Measurements from ENCODE around the gene CANT1. TPM values are rescaled to one million over a fixed set of nuclear protein-coding genes. Genes with fewer than 3 reads are reported as not detected.
A peak's percentile ranks its signal among the peaks of the same experiment; 100 is the strongest.

CANT1 gene
- total and polyA plus RNA-seq, 3 donors from 2014 or later = 60.6 to 80.5 (median 64.1) TPM

DNA sequence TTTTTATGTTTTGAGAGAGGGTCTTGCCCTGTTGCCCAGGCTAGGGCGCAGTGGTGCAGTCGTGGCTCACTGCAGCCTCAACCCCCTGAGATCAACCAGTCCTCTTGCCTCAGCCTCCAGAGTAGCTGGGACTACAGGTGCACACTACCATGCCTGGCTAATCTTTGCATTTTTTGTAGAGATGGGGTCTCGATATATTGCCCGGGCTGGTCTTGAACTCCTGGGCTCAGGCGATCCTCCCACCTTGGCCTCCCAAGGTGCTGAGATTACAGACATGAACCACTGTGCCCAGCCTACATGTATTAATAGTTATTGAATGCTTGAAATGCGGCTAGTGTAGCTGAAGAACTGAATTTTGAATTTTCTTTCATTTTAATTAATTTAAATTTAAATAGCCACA is 26.6 kb upstream of the CANT1 start:
- intact Hi-C loops (cut with DNase I; ENCODE audit: low total_unique reads) = no loop called here
- no peak overlapping the region for H3K27ac ChIP-seq
- no peaks in the 10 kb centered on the region for H3K9me3 ChIP-seq
- no peaks in the 10 kb centered on the region for H3K36me3 ChIP-seq (ENCODE audit: low read depth, missing control alignments)
- WGBS, 2 donors = 92 to 95% methylated on average over 6 of the region's 6 CpGs
- H3K4me3 ChIP-seq = no peak overlapping the region
- TF ChIP-seq POLR2A (IDR thresholded peaks at IDR 0.05) = no peak
- TF ChIP-seq, protein P1, sequence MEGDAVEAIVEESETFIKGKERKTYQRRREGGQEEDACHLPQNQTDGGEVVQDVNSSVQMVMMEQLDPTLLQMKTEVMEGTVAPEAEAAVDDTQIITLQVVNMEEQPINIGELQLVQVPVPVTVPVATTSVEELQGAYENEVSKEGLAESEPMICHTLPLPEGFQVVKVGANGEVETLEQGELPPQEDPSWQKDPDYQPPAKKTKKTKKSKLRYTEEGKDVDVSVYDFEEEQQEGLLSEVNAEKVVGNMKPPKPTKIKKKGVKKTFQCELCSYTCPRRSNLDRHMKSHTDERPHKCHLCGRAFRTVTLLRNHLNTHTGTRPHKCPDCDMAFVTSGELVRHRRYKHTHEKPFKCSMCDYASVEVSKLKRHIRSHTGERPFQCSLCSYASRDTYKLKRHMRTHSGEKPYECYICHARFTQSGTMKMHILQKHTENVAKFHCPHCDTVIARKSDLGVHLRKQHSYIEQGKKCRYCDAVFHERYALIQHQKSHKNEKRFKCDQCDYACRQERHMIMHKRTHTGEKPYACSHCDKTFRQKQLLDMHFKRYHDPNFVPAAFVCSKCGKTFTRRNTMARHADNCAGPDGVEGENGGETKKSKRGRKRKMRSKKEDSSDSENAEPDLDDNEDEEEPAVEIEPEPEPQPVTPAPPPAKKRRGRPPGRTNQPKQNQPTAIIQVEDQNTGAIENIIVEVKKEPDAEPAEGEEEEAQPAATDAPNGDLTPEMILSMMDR (IDR thresholded peaks at IDR 0.05) = no peak
- H3K4me1 ChIP-seq = peaks cover 17% of the 10 kb centered on the region
- no peak for DNase-seq
- H3K27me3 ChIP-seq = no peaks in the 10 kb centered on the region

DNA sequence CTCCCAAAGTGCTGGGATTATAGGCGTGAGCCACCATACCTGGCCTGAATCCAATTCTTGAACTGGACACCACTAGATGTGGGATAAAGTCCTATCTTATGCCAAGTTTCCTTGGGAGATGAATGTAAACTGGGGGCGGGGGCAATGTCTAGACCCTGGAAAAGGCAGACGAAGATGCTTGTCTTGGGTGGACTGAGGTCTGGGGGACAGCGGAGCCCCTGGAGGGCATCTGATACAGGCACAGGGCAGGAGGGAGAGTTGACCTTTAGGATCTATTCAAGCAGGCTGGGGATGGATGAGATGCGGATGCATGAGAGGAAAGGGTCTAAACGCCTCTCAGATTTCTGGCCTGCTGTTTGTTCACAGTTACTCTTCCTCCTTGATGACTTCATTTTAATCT is 26.1 kb upstream of the CANT1 start:
- Histone ChIP-seq H3K27me3 (no peaks in the 10 kb centered on the region), H3K4me1 (peaks cover 17% of the 10 kb centered on the region), H3K9me3 (no peaks in the 10 kb centered on the region), H3K4me3 (no peak overlapping the region), H3K27ac (no peak overlapping the region), H3K36me3 (ENCODE audit: low read depth, missing control alignments) (no peaks in the 10 kb centered on the region)
- intact Hi-C loops (cut with DNase I; ENCODE audit: low total_unique reads) = no loop called here
- TF ChIP-seq, protein P1 (IDR thresholded peaks at IDR 0.05) = no peak
- TF ChIP-seq POLR2A (IDR thresholded peaks at IDR 0.05) = no peak
- 90 to 96% methylated on average over 6 of the region's 6 CpGs for WGBS, 2 donors
- no peak for DNase-seq

DNA sequence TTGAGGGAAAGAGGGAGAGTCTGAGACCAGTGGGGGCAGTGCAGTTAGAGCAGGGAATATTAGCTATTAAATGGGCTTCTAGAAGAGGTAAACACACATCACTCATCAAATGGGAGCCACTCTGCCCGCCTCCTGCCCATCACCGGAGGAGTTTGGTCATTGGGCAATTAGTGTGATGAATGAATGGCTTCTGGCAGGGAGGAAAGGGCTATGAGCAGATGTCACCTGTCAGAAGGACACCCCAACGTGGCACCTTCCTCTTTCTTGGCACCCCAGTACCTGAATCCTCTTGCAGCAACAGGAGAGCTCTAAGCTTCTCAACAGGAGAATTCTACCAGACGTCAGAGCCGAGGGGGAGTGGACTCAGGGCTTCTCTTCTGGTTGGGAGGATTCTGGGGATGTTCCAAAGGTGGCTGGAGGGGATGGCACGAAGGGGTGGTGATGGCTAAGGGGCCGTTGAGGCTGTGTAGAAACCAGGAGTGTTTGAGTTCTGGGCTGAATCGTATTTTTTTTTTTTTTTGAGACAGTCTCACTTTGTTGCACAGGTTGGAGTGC is 25.4 kb upstream of the CANT1 start:
- H3K36me3 ChIP-seq (ENCODE audit: low read depth, missing control alignments) = no peaks in the 10 kb centered on the region
- peaks cover 17% of the 10 kb centered on the region for H3K4me1 ChIP-seq
- TF ChIP-seq, protein P1 (IDR thresholded peaks at IDR 0.05) = no peak
- no peak for TF ChIP-seq POLR2A (IDR thresholded peaks at IDR 0.05)
- H3K4me3 ChIP-seq = no peak overlapping the region
- DNase-seq = no peak
- no peaks in the 10 kb centered on the region for H3K9me3 ChIP-seq
- no peaks in the 10 kb centered on the region for H3K27me3 ChIP-seq
- H3K27ac ChIP-seq = no peak overlapping the region
- WGBS, 2 donors = 75 to 88% methylated on average over 8 of the region's 8 CpGs
- intact Hi-C loops (cut with DNase I; ENCODE audit: low total_unique reads) = no loop called here

DNA sequence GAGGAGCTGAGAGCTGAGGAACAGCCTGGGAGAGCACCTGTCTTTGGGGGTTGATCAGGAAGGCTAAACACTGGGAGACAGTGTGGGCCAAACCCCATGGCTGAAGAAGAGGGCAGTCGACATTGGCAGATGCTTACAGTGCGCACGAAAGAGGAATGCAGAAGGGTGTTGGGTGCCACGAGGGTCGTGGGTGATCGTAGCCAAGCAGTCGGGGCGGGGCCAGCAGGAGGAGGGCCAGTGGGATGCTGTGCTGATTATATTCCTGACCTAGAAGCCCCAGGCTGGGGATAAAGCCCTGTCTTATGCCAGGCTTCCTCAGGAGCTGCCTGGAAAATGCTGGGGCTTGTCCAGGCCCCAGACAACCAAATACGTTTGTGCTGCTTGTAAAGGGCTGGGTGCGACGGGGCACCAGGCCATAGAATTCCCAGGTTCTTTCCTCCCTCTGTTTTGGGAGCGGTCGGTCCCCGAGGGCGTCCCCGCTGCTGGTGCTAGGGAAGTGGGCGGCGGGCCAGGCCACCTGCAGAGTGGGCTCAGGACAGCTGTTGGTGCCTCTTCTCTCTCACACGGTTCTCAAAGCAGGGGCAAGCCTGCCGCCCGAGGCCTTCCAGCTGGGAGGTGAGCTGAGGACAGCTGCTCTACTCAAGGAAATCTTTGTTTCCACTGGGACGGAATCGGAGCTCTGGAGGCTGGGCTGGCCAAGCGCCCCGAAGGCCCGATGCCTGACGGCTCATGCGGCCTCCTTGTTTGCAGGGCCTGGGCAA is 24.4 kb upstream of the CANT1 start:
- Histone ChIP-seq H3K27me3 (no peaks in the 10 kb centered on the region), H3K4me3 (no peak overlapping the region), H3K36me3 (ENCODE audit: low read depth, missing control alignments) (no peaks in the 10 kb centered on the region), H3K27ac (no peak overlapping the region), H3K9me3 (no peaks in the 10 kb centered on the region), H3K4me1 (peaks cover 17% of the 10 kb centered on the region)
- TF ChIP-seq POLR2A (IDR thresholded peaks at IDR 0.05) = no peak
- TF ChIP-seq, protein P1 (IDR thresholded peaks at IDR 0.05) = no peak
- intact Hi-C loops (cut with DNase I; ENCODE audit: low total_unique reads) = no loop called here
- 43 to 65% methylated on average over 13 to 28 of the region's 28 CpGs for WGBS, 2 donors
- DNase-seq = peak; percentile 68
